ENCODE data around the gene SNX7. TPM values are rescaled to one million over a fixed set of nuclear protein-coding genes. Genes with fewer than 3 reads are reported as not detected.

SNX7 gene
- total RNA-seq, 1 experiment from 2014 or later: 75.5 TPM

DNA sequence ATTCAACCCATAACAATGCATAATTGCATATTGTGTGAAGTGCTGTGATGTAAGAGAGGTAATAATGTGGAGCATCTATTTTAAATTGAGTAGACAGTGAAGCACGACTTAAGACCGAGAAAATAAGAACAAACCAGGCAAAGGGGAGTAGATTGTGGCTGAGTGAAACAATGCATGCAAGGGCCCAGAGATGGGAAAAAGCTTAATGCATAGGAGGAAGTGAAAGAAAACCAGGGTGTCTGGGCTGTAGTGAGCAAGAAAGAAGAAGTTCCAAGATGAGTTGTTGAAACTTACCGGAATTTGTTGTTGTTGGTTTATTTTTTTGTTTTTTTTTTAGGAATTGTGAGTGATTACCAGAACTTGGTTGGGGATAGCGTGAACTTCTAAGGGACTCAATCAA lies 104.7 kb downstream of the SNX7 start:
- no peak for DNase-seq (ENCODE audit: low read depth)

DNA sequence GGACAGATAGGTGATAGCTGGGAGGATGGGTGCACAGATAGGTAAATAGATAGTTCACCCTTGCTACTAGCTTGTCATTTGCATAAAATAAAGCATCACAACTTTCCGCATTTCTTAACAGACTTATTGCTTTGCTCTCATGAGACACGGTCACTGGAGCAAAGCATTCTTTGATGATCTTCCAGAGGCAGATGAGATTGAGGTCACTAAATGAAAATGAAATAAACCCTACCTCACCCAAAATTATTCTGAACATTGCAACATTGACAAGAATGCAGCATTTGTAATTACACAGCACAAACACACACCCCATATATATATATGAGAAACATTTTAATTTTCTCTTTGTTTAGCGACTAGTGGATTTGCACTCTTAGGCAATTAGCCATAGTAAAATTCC lies 107.6 kb downstream of the SNX7 start:
- DNase-seq (ENCODE audit: low read depth): no peak

DNA sequence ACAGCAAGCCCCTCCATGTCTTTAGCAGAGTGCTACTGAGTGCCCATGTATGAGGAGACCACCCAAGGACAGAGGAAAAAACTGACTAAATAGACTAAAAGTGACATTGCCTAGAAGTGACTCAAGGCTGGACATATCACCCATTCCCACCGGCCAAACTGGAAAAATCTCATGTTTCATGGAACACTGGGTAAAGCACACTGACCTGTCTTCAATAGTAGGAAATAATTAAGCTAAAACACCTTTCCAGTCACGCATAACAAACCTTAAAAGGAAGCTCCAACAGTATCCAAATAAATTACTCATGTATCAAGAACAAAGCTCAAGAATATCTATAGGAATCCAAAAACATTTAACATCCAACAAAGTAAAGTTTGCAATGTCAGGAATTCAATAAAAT lies 120.4 kb downstream of the SNX7 start:
- no peak for DNase-seq (ENCODE audit: low read depth)

DNA sequence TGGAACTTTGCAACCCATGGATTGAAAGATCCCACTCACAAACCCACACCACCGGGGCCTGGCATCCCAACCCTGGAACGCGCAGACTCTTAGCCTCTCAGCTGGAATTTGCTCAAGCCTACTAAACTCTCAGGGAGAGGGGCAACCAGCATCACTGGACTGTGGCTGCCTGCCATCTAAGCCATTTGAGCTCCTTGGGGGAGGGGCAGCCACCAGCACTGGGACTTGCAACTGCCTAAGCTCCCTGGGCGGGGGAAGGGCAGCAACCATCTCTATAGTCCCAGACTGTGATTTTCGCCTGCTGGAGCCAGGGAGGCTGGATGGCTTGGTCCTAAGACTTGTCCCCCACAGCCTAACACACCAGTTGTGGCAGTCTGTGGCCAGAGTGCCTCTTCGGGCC lies 122.3 kb downstream of the SNX7 start:
- no peak for DNase-seq (ENCODE audit: low read depth)

DNA sequence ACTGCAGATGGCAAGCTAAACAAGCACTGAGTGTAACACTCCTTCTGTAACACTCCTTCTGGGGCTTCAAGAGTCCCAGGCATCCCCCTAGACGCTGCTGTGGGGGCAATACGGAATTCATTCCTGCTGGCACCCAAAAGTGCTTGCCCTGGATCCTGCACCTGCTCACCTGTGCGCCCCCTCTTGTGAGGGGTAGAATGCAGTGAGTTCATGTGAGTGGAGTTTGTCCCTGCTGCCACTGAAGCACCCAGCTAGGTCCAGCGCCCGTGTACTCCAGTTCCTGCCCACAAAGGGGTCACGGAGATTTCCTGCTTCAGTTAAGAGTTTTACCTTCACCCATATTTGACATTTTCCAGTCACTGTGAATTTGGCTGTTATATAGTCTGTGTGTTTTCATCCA lies 130.0 kb downstream of the SNX7 start:
- DNase-seq (ENCODE audit: low read depth): no peak

DNA sequence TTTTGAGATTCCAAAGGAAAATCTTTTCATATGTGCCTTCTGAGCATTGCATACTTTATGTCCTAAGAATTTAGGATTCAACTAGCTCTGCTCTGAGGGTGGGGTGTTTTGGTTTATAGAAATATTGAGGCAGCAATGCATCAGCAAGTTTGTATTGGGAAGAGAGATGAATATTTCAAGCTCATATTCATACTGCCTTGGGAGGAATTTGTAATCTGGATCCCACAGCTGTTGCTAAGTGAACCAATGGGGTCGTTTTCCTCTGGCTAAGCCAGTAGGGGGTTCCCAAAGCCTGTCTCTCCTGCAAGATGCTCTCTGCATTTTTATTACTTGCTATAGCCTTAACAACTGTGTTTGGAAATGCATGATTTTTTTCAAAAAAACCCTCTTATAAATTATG lies 130.6 kb downstream of the SNX7 start:
- DNase-seq (ENCODE audit: low read depth): no peak

DNA sequence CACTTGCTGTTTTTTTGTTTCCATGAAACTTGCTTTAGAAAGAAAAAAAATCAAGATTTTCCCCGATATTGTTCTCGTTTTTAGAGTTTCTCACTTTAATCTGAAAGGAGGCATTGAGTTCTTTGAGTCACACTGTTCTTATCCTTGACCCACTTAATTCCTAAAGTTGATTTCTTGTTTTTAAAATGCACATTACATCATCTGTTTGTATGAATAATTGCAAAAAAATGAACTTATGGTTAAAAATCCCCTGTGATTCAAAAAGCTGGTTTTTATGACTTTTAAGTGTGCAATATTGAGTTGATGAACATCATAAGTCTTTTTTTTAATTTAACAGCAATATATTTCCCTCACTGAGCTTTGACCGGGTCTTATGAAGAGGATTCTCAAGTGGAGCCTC lies 131.6 kb downstream of the SNX7 start:
- DNase-seq (ENCODE audit: low read depth): no peak

DNA sequence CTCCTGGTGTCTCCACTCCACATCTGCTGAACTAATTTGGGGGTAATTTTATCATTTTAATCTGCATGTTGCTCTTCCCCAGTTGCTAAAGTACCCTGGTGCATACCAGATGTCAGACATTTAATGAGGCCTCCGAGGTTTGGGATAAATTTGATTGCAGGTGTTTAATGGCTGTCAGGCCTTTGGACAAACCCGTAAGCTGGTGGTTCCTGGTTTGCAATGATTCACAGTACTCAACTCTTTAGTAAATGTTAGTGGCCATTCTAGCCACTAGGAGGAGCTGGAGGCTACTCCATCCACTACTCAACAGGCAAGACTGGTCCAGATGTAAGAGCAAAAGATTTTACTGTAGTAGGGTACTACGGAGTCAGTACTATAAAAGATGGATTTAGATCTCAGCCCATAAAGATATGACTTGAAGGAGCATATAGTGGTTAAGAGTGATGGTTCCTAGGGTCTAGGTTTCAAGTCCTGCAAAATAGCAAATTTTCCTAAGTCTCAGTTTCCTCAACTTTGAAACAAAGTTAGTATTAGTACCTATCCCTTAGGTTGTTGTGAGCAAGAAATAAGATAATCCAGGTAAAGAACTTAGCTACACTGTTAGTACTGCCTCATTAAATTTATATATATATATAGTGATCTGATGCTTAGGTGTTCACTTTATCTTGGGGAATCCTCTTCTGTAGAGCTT lies 132.8 kb downstream of the SNX7 start:
- peak; percentile 58 for DNase-seq (ENCODE audit: low read depth)

DNA sequence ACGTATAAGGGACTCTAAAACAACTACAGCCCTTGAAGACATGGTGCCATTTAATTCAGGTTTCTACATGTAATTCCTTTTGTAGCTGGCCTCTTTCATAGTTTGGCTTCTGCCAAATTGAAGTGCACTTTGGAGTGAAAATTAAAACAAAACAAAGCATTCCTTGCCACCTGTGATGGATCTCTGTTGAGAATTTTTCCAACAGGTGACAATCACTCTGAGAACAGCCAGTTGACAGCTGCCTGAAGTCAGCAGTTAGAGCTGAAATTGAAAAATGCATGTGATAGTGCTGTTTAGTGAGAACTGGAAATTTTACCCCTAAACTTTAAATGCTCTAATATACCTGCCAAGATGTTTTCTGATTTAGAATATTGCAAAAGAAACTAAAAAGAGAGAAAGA lies 134.5 kb downstream of the SNX7 start:
- no peak for DNase-seq (ENCODE audit: low read depth)

DNA sequence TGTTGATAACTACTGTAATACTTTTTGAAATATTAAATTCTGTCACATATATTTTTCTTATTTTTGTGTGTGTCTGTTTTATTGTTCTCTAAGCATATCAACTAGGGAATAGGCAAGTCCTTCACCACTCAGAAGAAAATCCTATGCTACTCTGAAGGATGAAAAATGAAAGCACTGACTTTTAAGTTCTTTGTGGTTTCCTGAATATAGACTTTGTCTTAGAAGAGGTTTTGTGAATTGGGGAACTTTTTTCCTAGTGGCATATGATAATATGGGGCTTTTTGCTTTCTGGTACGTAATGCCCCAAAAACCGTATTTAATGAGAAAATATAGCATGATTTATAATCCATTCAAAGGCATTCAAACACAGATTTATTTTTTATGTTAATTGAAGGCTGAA lies 136.0 kb downstream of the SNX7 start:
- DNase-seq (ENCODE audit: low read depth): no peak

Data from Daoy (cell line).